PC-3 (cell line): ENCODE data around the gene WNT5A. TPM values are rescaled to one million over a fixed set of nuclear protein-coding genes. Genes with fewer than 3 reads are reported as not detected.
A peak's percentile ranks its signal among the peaks of the same experiment; 100 is the strongest.

Experiments used
- ATAC-seq: fragments of 200-7000 bp; cut with Tn5 transposase; 2 replicates; pipeline ENCODE4 v1.9.1; 2020; ENCODE audit warnings: mild to moderate bottlenecking, moderate library complexity
- BruUV-seq: library from RNA; stranded (reverse); fragments of 400-500 nt; replicated peaks from 2 replicates; lab custom pipeline; 2021; lab: Mats Ljungman, UMichigan
- CTCF ChIA-PET: fragments of 300-600 bp; sonication (Branson Sonifier 250); formaldehyde crosslinking; loops from one replicate; lab custom pipeline; 2022; ENCODE audit warnings: antibody characterized with exemption; lab: Charles Lee
- POLR2A ChIA-PET: fragments of 300-600 bp; sonication (Branson Sonifier 250); formaldehyde crosslinking; loops from one replicate; lab custom pipeline; 2022; ENCODE audit warnings: antibody characterized with exemption; ENCODE audit not compliant: unreplicated experiment; lab: Charles Lee
- DNase-seq: peaks from one replicate; pipeline ENCODE4 v3.0.0-alpha.2; 2015
- H2AFZ ChIP-seq: fragments of 300-600 bp; sonication (generic); 2 replicates; pipeline ENCODE4 v1.6.0; 2016; ENCODE audit warnings: antibody characterized with exemption, low read length
- H3F3A ChIP-seq: fragments of 300-600 bp; sonication (generic); one replicate; pipeline ENCODE4 v1.6.0; 2017; ENCODE audit warnings: antibody characterized with exemption, low read length, control low read depth, mild to moderate bottlenecking; ENCODE audit not compliant: unreplicated experiment
- H3K27ac ChIP-seq: fragments of 300-600 bp; sonication (generic); 2 replicates; pipeline ENCODE4 v1.5.1; 2016; ENCODE audit warnings: mild to moderate bottlenecking, low read length
- H3K27me3 ChIP-seq: fragments of 300-600 bp; sonication (generic); 2 replicates; pipeline ENCODE4 v1.6.1; 2016; ENCODE audit warnings: low read length, mixed read lengths
- H3K36me3 ChIP-seq: fragments of 300-600 bp; sonication (generic); 2 replicates; pipeline ENCODE4 v1.6.1; 2016; ENCODE audit warnings: low read depth, mixed run types, low read length, mixed read lengths
- H3K4me1 ChIP-seq: fragments of 300-600 bp; sonication (generic); 2 replicates; pipeline ENCODE4 v1.5.1; 2016; ENCODE audit warnings: low read length; ENCODE audit not compliant: insufficient read depth
- H3K4me2 ChIP-seq: fragments of 300-600 bp; sonication (generic); 2 replicates; pipeline ENCODE4 v1.6.0; 2016; ENCODE audit warnings: low read length
- H3K4me3 ChIP-seq: fragments of 300-600 bp; sonication (generic); 2 replicates; pipeline ENCODE4 v1.5.1; 2016; ENCODE audit warnings: mild to moderate bottlenecking, low read length, mixed read lengths
- H3K79me2 ChIP-seq: fragments of 300-600 bp; sonication (generic); 2 replicates; pipeline ENCODE4 v1.6.1; 2017; ENCODE audit warnings: low read length, mixed read lengths
- H3K9ac ChIP-seq: fragments of 300-600 bp; sonication (generic); 2 replicates; pipeline ENCODE4 v1.6.0; 2016; ENCODE audit warnings: mild to moderate bottlenecking, low read length
- H3K9me2 ChIP-seq: fragments of 300-600 bp; sonication (generic); replicated peaks from 2 replicates; pipeline ENCODE4 v1.6.1; 2016; ENCODE audit warnings: mixed run types, low read length, mixed read lengths
- H3K9me3 ChIP-seq: fragments of 300-600 bp; sonication (generic); 2 replicates; pipeline ENCODE4 v1.6.1; 2016; ENCODE audit warnings: low read length, mixed read lengths
- H4K20me1 ChIP-seq: fragments of 300-600 bp; sonication (generic); 2 replicates; pipeline ENCODE4 v1.6.1; 2016; ENCODE audit warnings: low read length, mixed read lengths
- CTCF ChIP-seq: fragments of 300-600 bp; sonication (generic); conservative IDR thresholded peaks from 2 replicates; pipeline ENCODE4 v1.5.1; 2017; ENCODE audit warnings: antibody characterized with exemption, low read depth, mild to moderate bottlenecking, low read length
- EZH2 ChIP-seq: fragments of 300-600 bp; sonication (generic); IDR thresholded peaks from one replicate; pipeline ENCODE4 v1.6.1; 2017; ENCODE audit warnings: antibody characterized with exemption, mild to moderate bottlenecking, low read length; ENCODE audit not compliant: unreplicated experiment
- EZH2phosphoT487 ChIP-seq: fragments of 300-600 bp; sonication (generic); IDR thresholded peaks from 2 replicates; pipeline ENCODE4 v1.6.1; 2018; ENCODE audit warnings: mild to moderate bottlenecking, antibody characterized with exemption, low read length, borderline replicate concordance
- intact Hi-C: fragments of 100-400 bp; cut with micrococcal nuclease; formaldehyde crosslinking; loops from 2 replicates; pipeline ENCODE4 v1.9.0; 2023
- total RNA-seq: library from RNA; depleted of rRNA; stranded (reverse); fragments of >200 nt; gene quantifications from 2 replicates; pipeline ENCODE4 v1.2.3, GENCODE V29; 2014

Gene WNT5A
- total RNA-seq, 1 experiment from 2014 or later: 21.8 TPM

GRCh38 chr3:55484191-55484689 lies 2.9 kb downstream of the WNT5A start:
- Histone ChIP-seq H3K79me2 (peaks cover 35% of the 10 kb centered on the region), H3K9me3 (no peaks in the 10 kb centered on the region), H3K27me3 (no peaks in the 10 kb centered on the region), H2AFZ (no peak overlapping the region), H3K4me2 (peak overlapping the region; percentile 93), H3K4me3 (peak overlapping the region; percentile 90), H4K20me1 (no peaks in the 10 kb centered on the region), H3K27ac (no peak overlapping the region), H3K9ac (0 out of 2 replicates have a peak overlapping the region, but pooled peaks have one; percentile 55), H3K4me1 (peaks cover 14% of the 10 kb centered on the region), H3K9me2 (no peaks in the 10 kb centered on the region), H3F3A (no peaks in the 10 kb centered on the region), H3K36me3 (no peaks in the 10 kb centered on the region)
- DNase-seq: no peak
- no peak for ATAC-seq
- POLR2A ChIA-PET: no interaction called here
- intact Hi-C loops: loop anchor here (5.0 kb wide), 1 partner anchor 632 kb away; no protein-coding TSS in a partner anchor
- no TSS peak for BruUV-seq
- CTCF ChIA-PET: interaction anchor here (0.8 kb wide), 1 partner anchor 40 kb away, joined by 5 read pairs; no protein-coding TSS in a partner anchor
- TF ChIP-seq CTCF: no peak
- no peak for TF ChIP-seq EZH2phosphoT487
- TF ChIP-seq EZH2: no peak

GRCh38 chr3:55483196-55484095 lies 3.7 kb downstream of the WNT5A start:
- H3F3A ChIP-seq: no peaks in the 10 kb centered on the region
- TF ChIP-seq EZH2phosphoT487 (no peak), EZH2 (no peak), CTCF (no peak)
- no peak overlapping the region for H3K9ac ChIP-seq
- H2AFZ ChIP-seq: no peak overlapping the region
- no peak overlapping the region for H3K4me2 ChIP-seq
- H3K27me3 ChIP-seq: no peaks in the 10 kb centered on the region
- H3K27ac ChIP-seq: no peak overlapping the region
- H4K20me1 ChIP-seq: no peaks in the 10 kb centered on the region
- intact Hi-C loops: loop anchor here (5.0 kb wide), 1 partner anchor 631 kb away; no protein-coding TSS in a partner anchor
- no peaks in the 10 kb centered on the region for H3K9me2 ChIP-seq
- no peaks in the 10 kb centered on the region for H3K36me3 ChIP-seq
- H3K4me3 ChIP-seq: no peak overlapping the region
- peaks cover 6% of the 10 kb centered on the region for H3K4me1 ChIP-seq
- BruUV-seq: no TSS peak
- no peaks in the 10 kb centered on the region for H3K9me3 ChIP-seq
- no peak for ATAC-seq
- CTCF ChIA-PET: no interaction called here
- H3K79me2 ChIP-seq: peaks cover 32% of the 10 kb centered on the region
- POLR2A ChIA-PET: no interaction called here
- no peak for DNase-seq
